HL-60 (cell line): ENCODE results near the gene SNX18.

Experiments used
- CTCF ChIP-seq: IDR thresholded peaks from one replicate; pipeline ENCODE4 v1.5.1; 2011; ENCODE audit warnings: low read length, control low read depth, inconsistent platforms; ENCODE audit not compliant: insufficient read depth
- POLR2AphosphoS5 ChIP-seq: IDR thresholded peaks from 2 replicates; pipeline ENCODE4 v1.6.1; 2012; ENCODE audit warnings: low read depth
- SPI1 ChIP-seq: IDR thresholded peaks from 2 replicates; pipeline ENCODE4 v1.6.1; 2012; ENCODE audit warnings: low read depth, mild to moderate bottlenecking, borderline replicate concordance

GRCh38 chr5:54570916-54571315 is 53.4 kb downstream of the SNX18 start:
- no peak for TF ChIP-seq CTCF
- TF ChIP-seq POLR2AphosphoS5 = no peak
- TF ChIP-seq SPI1 = no peak
